HPDE6-E6E7 (cell line): Measurements from ENCODE around the gene ZNF565.
A peak's percentile ranks its signal among the peaks of the same experiment; 100 is the strongest.
"Not testable (repeated sequence)": the region's sequence is repeated elsewhere in the genome, so short reads cannot be mapped to it uniquely, and the experiment has no call there.

Experiments used
- DNase-seq: peaks from one replicate; pipeline ENCODE4 v3.0.0; 2011; ENCODE audit warnings: missing footprints; ENCODE audit errors: extremely low spot score

Gene ZNF565

GRCh38 chr19:36150586-36150985 is 63.9 kb downstream of the ZNF565 start:
- no peak for DNase-seq

- peak; percentile 69 for DNase-seq
Observed at GRCh38 chr19:36149673-36150406, 64.6 kb downstream of the ZNF565 start.

GRCh38 chr19:36144624-36145023 is 69.8 kb downstream of the ZNF565 start:
- no peak for DNase-seq

- no peak for DNase-seq
Observed at GRCh38 chr19:36142496-36142895, 72.0 kb downstream of the ZNF565 start.

- no peak for DNase-seq
Observed at GRCh38 chr19:36142046-36142445, 72.4 kb downstream of the ZNF565 start.

- peak; percentile 77 for DNase-seq
Observed at GRCh38 chr19:36141039-36141927, 73.2 kb downstream of the ZNF565 start.

GRCh38 chr19:36140304-36141038 is 74.0 kb downstream of the ZNF565 start:
- DNase-seq = no peak

GRCh38 chr19:36139473-36140303 is 74.8 kb downstream of the ZNF565 start, which contains the start of gene CAPNS1:
TSS of gene CAPNS1 (plus strand) at chr19:36140066. CDS start at chr19:36141012, 946 bp downstream.
- DNase-seq = peak; percentile 93

GRCh38 chr19:36139120-36139472 is 75.4 kb downstream of the ZNF565 start:
- no peak for DNase-seq

- peak; percentile 80 for DNase-seq
Observed at GRCh38 chr19:36136964-36137686, 77.3 kb downstream of the ZNF565 start.

GRCh38 chr19:36134867-36135266 is 79.6 kb downstream of the ZNF565 start:
- not testable (repeated sequence) for DNase-seq
